ENCODE data around the gene ICOSLG.

- TF ChIP-seq, protein P1, sequence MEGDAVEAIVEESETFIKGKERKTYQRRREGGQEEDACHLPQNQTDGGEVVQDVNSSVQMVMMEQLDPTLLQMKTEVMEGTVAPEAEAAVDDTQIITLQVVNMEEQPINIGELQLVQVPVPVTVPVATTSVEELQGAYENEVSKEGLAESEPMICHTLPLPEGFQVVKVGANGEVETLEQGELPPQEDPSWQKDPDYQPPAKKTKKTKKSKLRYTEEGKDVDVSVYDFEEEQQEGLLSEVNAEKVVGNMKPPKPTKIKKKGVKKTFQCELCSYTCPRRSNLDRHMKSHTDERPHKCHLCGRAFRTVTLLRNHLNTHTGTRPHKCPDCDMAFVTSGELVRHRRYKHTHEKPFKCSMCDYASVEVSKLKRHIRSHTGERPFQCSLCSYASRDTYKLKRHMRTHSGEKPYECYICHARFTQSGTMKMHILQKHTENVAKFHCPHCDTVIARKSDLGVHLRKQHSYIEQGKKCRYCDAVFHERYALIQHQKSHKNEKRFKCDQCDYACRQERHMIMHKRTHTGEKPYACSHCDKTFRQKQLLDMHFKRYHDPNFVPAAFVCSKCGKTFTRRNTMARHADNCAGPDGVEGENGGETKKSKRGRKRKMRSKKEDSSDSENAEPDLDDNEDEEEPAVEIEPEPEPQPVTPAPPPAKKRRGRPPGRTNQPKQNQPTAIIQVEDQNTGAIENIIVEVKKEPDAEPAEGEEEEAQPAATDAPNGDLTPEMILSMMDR (IDR thresholded peaks at IDR 0.05) = no peak
- TF ChIP-seq POLR2AphosphoS5 (IDR thresholded peaks at IDR 0.05) (no peak), EP300 (IDR thresholded peaks at IDR 0.05) (no peak), POLR2A (IDR thresholded peaks at IDR 0.05) (no peak)
Measured at GRCh38 chr21:44281801-44282200, 41.1 kb upstream of the ICOSLG start.

Data from upper lobe of left lung (tissue), 4 donors.